HG03342 (cell line): Measurements from ENCODE around the gene SMAD3.

Experiments
- ATAC-seq: cut with Tn5 transposase; IDR thresholded peaks from one replicate; pipeline ENCODE4 v1.9.1; 2021; ENCODE audit warnings: mild to moderate bottlenecking, moderate library complexity; ENCODE audit not compliant: unreplicated experiment

The SMAD3 gene

GRCh38 chr15:67224889-67225288, 159.5 kb downstream of the SMAD3 start:
- no peak for ATAC-seq

- ATAC-seq: no peak
Measured at GRCh38 chr15:67225336-67225735, 159.9 kb downstream of the SMAD3 start.

GRCh38 chr15:67227431-67227830, 162.0 kb downstream of the SMAD3 start:
- ATAC-seq: no peak

GRCh38 chr15:67227846-67228245, 162.4 kb downstream of the SMAD3 start:
- ATAC-seq: no peak

- ATAC-seq: no peak
Measured at GRCh38 chr15:67228286-67228685, 162.9 kb downstream of the SMAD3 start.

GRCh38 chr15:67230504-67230903, 165.1 kb downstream of the SMAD3 start:
- ATAC-seq: no peak

GRCh38 chr15:67232591-67232990, 167.2 kb downstream of the SMAD3 start:
- no peak for ATAC-seq

- ATAC-seq: peak; percentile 7
Measured at GRCh38 chr15:67240235-67241131, 175.1 kb downstream of the SMAD3 start.

- peak; percentile 84 for ATAC-seq
Measured at GRCh38 chr15:67241132-67241855, 175.9 kb downstream of the SMAD3 start.

GRCh38 chr15:67242708-67243111, 177.3 kb downstream of the SMAD3 start:
- no peak for ATAC-seq
